ENCODE data around the gene SLC47A2. TPM values are rescaled to one million over a fixed set of nuclear protein-coding genes. Genes with fewer than 3 reads are reported as not detected.
"Not testable (repeated sequence)": the region's sequence is repeated elsewhere in the genome, so short reads cannot be mapped to it uniquely, and the experiment has no call there.

Gene SLC47A2
- total RNA-seq, 2 donors from 2014 or later = not detected

- DNase-seq (ENCODE audit: low spot score) = no peak
- Histone ChIP-seq H3K4me3 (no peak overlapping the region), H3K27me3 (replicated peaks; ENCODE audit: insufficient read depth) (no peaks in the 10 kb centered on the region), H3K4me1 (ENCODE audit: control insufficient read depth in 1 of 2, low read depth in 2 of 2) (peaks cover 0 to 28% of the 10 kb centered on the region in 2 donors), H3K27ac (peak overlapping the region in 1 of 2 donors; percentile 14), H3K9me3 (no peaks in the 10 kb centered on the region), H3K36me3 (peaks cover 31% of the 10 kb centered on the region)
- TF ChIP-seq CTCF (IDR thresholded peaks at IDR 0.05) = no peak
- ATAC-seq (ENCODE audit: insufficient number of reproducible peaks, low FRiP score, low read depth) = no peak
These were observed 44.2 kb downstream of the SLC47A2 start for GRCh38 chr17:19672009-19672750.

GRCh38 chr17:19671433-19671832, 45.0 kb downstream of the SLC47A2 start:
- H3K27me3 ChIP-seq (replicated peaks; ENCODE audit: insufficient read depth) = no peaks in the 10 kb centered on the region
- H3K4me1 ChIP-seq (ENCODE audit: control insufficient read depth in 1 of 2, low read depth in 2 of 2) = peaks cover 0 to 28% of the 10 kb centered on the region in 2 donors
- peak overlapping the region in 1 of 2 donors; percentile 17 for H3K27ac ChIP-seq
- ATAC-seq (ENCODE audit: insufficient number of reproducible peaks, low FRiP score, low read depth) = no peak
- H3K4me3 ChIP-seq = no peak overlapping the region
- no peaks in the 10 kb centered on the region for H3K9me3 ChIP-seq
- H3K36me3 ChIP-seq = peaks cover 25% of the 10 kb centered on the region
- TF ChIP-seq CTCF (IDR thresholded peaks at IDR 0.05) = no peak
- DNase-seq (ENCODE audit: low spot score) = no peak

GRCh38 chr17:19670908-19671307, 45.5 kb downstream of the SLC47A2 start:
- ATAC-seq (ENCODE audit: insufficient number of reproducible peaks, low FRiP score, low read depth) (no peak), DNase-seq (ENCODE audit: low spot score) (no peak)
- TF ChIP-seq CTCF (IDR thresholded peaks at IDR 0.05) = no peak
- no peaks in the 10 kb centered on the region for H3K27me3 ChIP-seq (replicated peaks; ENCODE audit: insufficient read depth)
- no peaks in the 10 kb centered on the region for H3K9me3 ChIP-seq
- H3K4me1 ChIP-seq (ENCODE audit: control insufficient read depth in 1 of 2, low read depth in 2 of 2) = peaks cover 0 to 28% of the 10 kb centered on the region in 2 donors
- no peak overlapping the region for H3K4me3 ChIP-seq
- peaks cover 29% of the 10 kb centered on the region for H3K36me3 ChIP-seq
- H3K27ac ChIP-seq = peak overlapping the region in 1 of 2 donors; percentile 17

- not testable (repeated sequence) for H3K9me3 ChIP-seq; H3K27me3 ChIP-seq (replicated peaks; ENCODE audit: insufficient read depth); H3K4me3 ChIP-seq; H3K27ac ChIP-seq; ATAC-seq (ENCODE audit: insufficient number of reproducible peaks, low FRiP score, low read depth); DNase-seq (ENCODE audit: low spot score)
- Histone ChIP-seq H3K4me1 (ENCODE audit: control insufficient read depth in 1 of 2, low read depth in 2 of 2) (peaks cover 0 to 28% of the 10 kb centered on the region in 2 donors), H3K36me3 (peaks cover 31% of the 10 kb centered on the region)
These were observed 46.7 kb downstream of the SLC47A2 start for GRCh38 chr17:19669680-19670079.

GRCh38 chr17:19664821-19665181, 51.6 kb downstream of the SLC47A2 start:
- ATAC-seq (ENCODE audit: insufficient number of reproducible peaks, low FRiP score, low read depth) = no peak
- Histone ChIP-seq H3K36me3 (peaks cover 30% of the 10 kb centered on the region), H3K27me3 (replicated peaks; ENCODE audit: insufficient read depth) (no peaks in the 10 kb centered on the region), H3K27ac (no peak overlapping the region), H3K4me1 (ENCODE audit: control insufficient read depth in 1 of 2, low read depth in 2 of 2) (peaks cover 0 to 9% of the 10 kb centered on the region in 2 donors), H3K4me3 (no peak overlapping the region), H3K9me3 (no peaks in the 10 kb centered on the region)
- DNase-seq (ENCODE audit: low spot score) = no peak
- TF ChIP-seq CTCF (IDR thresholded peaks at IDR 0.05) = no peak

Measured in thoracic aorta (tissue), 2 donors.